Gastroesophageal sphincter (tissue), 4 donors: ENCODE results near the gene CLSTN2. TPM values are rescaled to one million over a fixed set of nuclear protein-coding genes. Genes with fewer than 3 reads are reported as not detected.

Experiments
- ATAC-seq: fragments of 150-250 bp; one replicate; pipeline ENCODE4 v1.9.1; 2016; ENCODE audit warnings: mild to moderate bottlenecking, moderate library complexity
- H3K27ac ChIP-seq, 4 donors: fragments of 200-600 bp; sonication (generic) in 3 of 4; 1 replicate in 3 of 4; 2 replicates in 1 of 4; pipeline ENCODE4 v1.5.1; 2016 to 2019
- H3K27me3 ChIP-seq: fragments of 200-600 bp; sonication (generic); one replicate; pipeline ENCODE4 v1.5.1; 2019
- H3K36me3 ChIP-seq, 2 donors: fragments of 200-600 bp; sonication (generic); one replicate each; pipeline ENCODE4 v1.5.1; 2019; ENCODE audit warnings: control low read depth in 1 of 2
- H3K4me1 ChIP-seq, 3 donors: fragments of 200-600 bp; sonication (generic); 1 replicate in 2 of 3; 2 replicates in 1 of 3; pipeline ENCODE4 v1.5.1; 2016 to 2019; ENCODE audit warnings: control low read depth in 2 of 3
- H3K4me3 ChIP-seq, 2 donors: fragments of 200-600 bp; sonication (generic); one replicate each; pipeline ENCODE4 v1.5.1; 2019; ENCODE audit warnings: mild to moderate bottlenecking in 1 of 2, moderate library complexity in 1 of 2
- H3K9me3 ChIP-seq, 3 donors: fragments of 200-600 bp; sonication (generic); one replicate each; pipeline ENCODE4 v1.5.1; 2017 to 2019; ENCODE audit warnings: control low read depth in 2 of 3
- EP300 ChIP-seq: sonication (generic); formaldehyde crosslinking; IDR thresholded peaks from one replicate; pipeline ENCODE4 v1.6.1; 2017; ENCODE audit warnings: antibody characterized with exemption, mild to moderate bottlenecking
- POLR2A ChIP-seq, 2 donors: fragments of 450-650 bp; IDR thresholded peaks; one replicate each; pipeline ENCODE4 v1.6.1; 2017; ENCODE audit warnings: antibody characterized with exemption in 2 of 2, mild to moderate bottlenecking in 2 of 2, moderate library complexity in 1 of 2
- POLR2AphosphoS5 ChIP-seq: sonication (generic); formaldehyde crosslinking; IDR thresholded peaks from one replicate; pipeline ENCODE4 v1.6.1; 2017; ENCODE audit warnings: antibody characterized with exemption
- WGBS, 2 donors: methylation state at CpG; one replicate each; pipeline ENCODE4 v1.1.5; 2018; ENCODE audit warnings: low coverage in 1 of 2; 5-methylcytosine and 5-hydroxymethylcytosine counted together
- total RNA-seq, 4 donors: library from RNA; depleted of rRNA; stranded (reverse); fragments of >200 nt; gene quantifications; one replicate each; pipeline ENCODE4 v1.1.0, GENCODE V29; 2016
- TF ChIP-seq, protein P1 (sequence below), 4 experiments: fragments of 200-600 bp in 2 of 4; fragments of 450-650 bp in 2 of 4; sonication (generic) in 1 of 4; IDR thresholded peaks; one replicate each; pipeline ENCODE4 v1.5.1; 2017 to 2019; ENCODE audit warnings: antibody characterized with exemption in 4 of 4, mild to moderate bottlenecking in 2 of 4, moderate library complexity in 2 of 4

CLSTN2 gene
- total RNA-seq, 4 donors from 2014 or later: 6.6 to 9.7 (median 7.7) TPM

GRCh38 chr3:140273542-140274195, 338.7 kb downstream of the CLSTN2 start:
- TF ChIP-seq POLR2AphosphoS5: no peak
- no peak for TF ChIP-seq POLR2A (IDR thresholded peaks at IDR 0.05)
- TF ChIP-seq EP300: no peak
- TF ChIP-seq, protein P1, sequence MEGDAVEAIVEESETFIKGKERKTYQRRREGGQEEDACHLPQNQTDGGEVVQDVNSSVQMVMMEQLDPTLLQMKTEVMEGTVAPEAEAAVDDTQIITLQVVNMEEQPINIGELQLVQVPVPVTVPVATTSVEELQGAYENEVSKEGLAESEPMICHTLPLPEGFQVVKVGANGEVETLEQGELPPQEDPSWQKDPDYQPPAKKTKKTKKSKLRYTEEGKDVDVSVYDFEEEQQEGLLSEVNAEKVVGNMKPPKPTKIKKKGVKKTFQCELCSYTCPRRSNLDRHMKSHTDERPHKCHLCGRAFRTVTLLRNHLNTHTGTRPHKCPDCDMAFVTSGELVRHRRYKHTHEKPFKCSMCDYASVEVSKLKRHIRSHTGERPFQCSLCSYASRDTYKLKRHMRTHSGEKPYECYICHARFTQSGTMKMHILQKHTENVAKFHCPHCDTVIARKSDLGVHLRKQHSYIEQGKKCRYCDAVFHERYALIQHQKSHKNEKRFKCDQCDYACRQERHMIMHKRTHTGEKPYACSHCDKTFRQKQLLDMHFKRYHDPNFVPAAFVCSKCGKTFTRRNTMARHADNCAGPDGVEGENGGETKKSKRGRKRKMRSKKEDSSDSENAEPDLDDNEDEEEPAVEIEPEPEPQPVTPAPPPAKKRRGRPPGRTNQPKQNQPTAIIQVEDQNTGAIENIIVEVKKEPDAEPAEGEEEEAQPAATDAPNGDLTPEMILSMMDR (IDR thresholded peaks at IDR 0.05): no peak

GRCh38 chr3:140274429-140274828, 339.4 kb downstream of the CLSTN2 start:
- H3K27ac ChIP-seq: no peak overlapping the region
- no peaks in the 10 kb centered on the region for H3K27me3 ChIP-seq
- TF ChIP-seq, protein P1 (IDR thresholded peaks at IDR 0.05): no peak
- TF ChIP-seq EP300 (no peak), POLR2AphosphoS5 (no peak), POLR2A (IDR thresholded peaks at IDR 0.05) (no peak)
- H3K36me3 ChIP-seq: no peaks in the 10 kb centered on the region
- H3K4me3 ChIP-seq: no peak overlapping the region
- WGBS, 2 donors: 69 to 85% methylated on average over 4 to 5 of the region's 5 CpGs
- ATAC-seq: no peak
- H3K9me3 ChIP-seq: no peaks in the 10 kb centered on the region
- H3K4me1 ChIP-seq: no peaks in the 10 kb centered on the region

More at GRCh38 chr3:140273542-140274195, 338.7 kb downstream of the CLSTN2 start:
- H3K27me3 ChIP-seq: no peaks in the 10 kb centered on the region
- WGBS, 2 donors: 66 to 81% methylated on average over 4 of the region's 5 CpGs
- H3K27ac ChIP-seq: no peak overlapping the region
- ATAC-seq: no peak
- H3K4me3 ChIP-seq: no peak overlapping the region
- H3K4me1 ChIP-seq: no peaks in the 10 kb centered on the region
- H3K9me3 ChIP-seq: no peaks in the 10 kb centered on the region
- H3K36me3 ChIP-seq: no peaks in the 10 kb centered on the region

DNA sequence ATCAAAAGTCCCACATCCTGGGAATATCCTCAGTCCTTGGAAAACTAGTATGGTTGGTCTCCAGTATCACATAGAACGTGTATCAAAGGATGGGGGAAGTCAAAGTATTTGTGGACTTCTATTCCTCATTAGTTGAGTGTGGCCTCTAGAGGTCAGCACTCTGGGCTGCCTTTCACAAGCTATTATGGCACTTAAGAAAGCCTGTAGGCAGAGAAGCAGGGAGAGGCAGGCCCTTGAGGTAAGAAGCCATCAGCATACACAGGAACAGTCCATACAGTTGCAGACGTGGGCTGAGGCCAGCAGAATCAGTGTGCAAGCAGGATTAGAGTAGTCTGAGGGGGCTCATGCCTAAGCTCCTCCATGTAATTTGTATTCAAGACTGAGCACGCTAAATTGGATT, 341.7 kb downstream of the CLSTN2 start:
- no peak for ATAC-seq
- TF ChIP-seq POLR2A (IDR thresholded peaks at IDR 0.05): no peak
- TF ChIP-seq, protein P1 (IDR thresholded peaks at IDR 0.05): no peak
- no peak for TF ChIP-seq POLR2AphosphoS5
- no peak for TF ChIP-seq EP300
- Histone ChIP-seq H3K36me3 (no peaks in the 10 kb centered on the region), H3K27me3 (no peaks in the 10 kb centered on the region), H3K27ac (no peak overlapping the region), H3K9me3 (no peaks in the 10 kb centered on the region), H3K4me3 (no peak overlapping the region), H3K4me1 (no peaks in the 10 kb centered on the region)
- 86 to 100% methylated on average over 1 of the region's 3 CpGs for WGBS, 2 donors

GRCh38 chr3:140277886-140278285, 342.9 kb downstream of the CLSTN2 start:
- ATAC-seq: no peak
- no peaks in the 10 kb centered on the region for H3K36me3 ChIP-seq
- H3K27me3 ChIP-seq: no peaks in the 10 kb centered on the region
- H3K9me3 ChIP-seq: no peaks in the 10 kb centered on the region
- TF ChIP-seq POLR2AphosphoS5: no peak
- no peak for TF ChIP-seq EP300
- TF ChIP-seq, protein P1 (IDR thresholded peaks at IDR 0.05): no peak
- TF ChIP-seq POLR2A (IDR thresholded peaks at IDR 0.05): no peak
- H3K4me1 ChIP-seq: no peaks in the 10 kb centered on the region
- no peak overlapping the region for H3K27ac ChIP-seq
- no peak overlapping the region for H3K4me3 ChIP-seq
- 90 to 93% methylated on average over 4 of the region's 4 CpGs for WGBS, 2 donors

DNA sequence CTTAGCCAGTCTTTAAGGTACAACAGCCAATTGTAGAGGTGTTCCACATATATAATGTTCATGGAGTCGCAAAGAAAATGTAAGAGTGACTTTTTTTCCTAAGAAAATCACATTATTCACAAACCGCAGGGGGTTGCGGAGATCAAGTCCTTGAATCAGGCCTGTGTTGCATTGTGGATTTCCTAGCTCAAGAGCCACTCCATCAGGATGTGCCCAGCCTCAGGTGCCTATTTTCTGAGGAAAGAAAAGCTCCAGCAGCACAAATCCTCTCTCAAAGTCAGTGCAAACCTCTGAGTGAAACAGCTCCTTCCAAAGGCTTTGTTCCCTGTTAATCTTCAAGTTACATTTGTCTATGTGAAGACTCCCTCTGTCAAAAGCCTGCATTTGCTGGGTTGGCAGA, 349.4 kb downstream of the CLSTN2 start:
- WGBS, 2 donors: 78 to 88% methylated on average over 3 of the region's 3 CpGs
- Histone ChIP-seq H3K27me3 (peaks cover 3% of the 10 kb centered on the region), H3K27ac (no peak overlapping the region), H3K4me1 (no peaks in the 10 kb centered on the region), H3K9me3 (no peaks in the 10 kb centered on the region), H3K36me3 (no peaks in the 10 kb centered on the region), H3K4me3 (no peak overlapping the region)
- no peak for ATAC-seq
- TF ChIP-seq POLR2AphosphoS5: no peak
- TF ChIP-seq, protein P1 (IDR thresholded peaks at IDR 0.05): no peak
